ENCODE results near the gene KNCN. TPM values are rescaled to one million over a fixed set of nuclear protein-coding genes. Genes with fewer than 3 reads are reported as not detected.
A peak's percentile ranks its signal among the peaks of the same experiment; 100 is the strongest.

KNCN gene
- total and polyA plus RNA-seq, 3 donors from 2014 or later: 0.43 to 4.0 (median 0.47) TPM

GRCh38 chr1:46536527-46536926 is 14.9 kb downstream of the KNCN start:
- no peak for TF ChIP-seq CTCF (IDR thresholded peaks at IDR 0.05)
- no peak for TF ChIP-seq POLR2A (IDR thresholded peaks at IDR 0.05)
- DNase-seq: no peak
- H3K36me3 ChIP-seq (ENCODE audit: low read depth, missing control alignments): no peaks in the 10 kb centered on the region
- intact Hi-C loops (cut with DNase I; ENCODE audit: low total_unique reads): no loop called here
- 100% methylated on average over 1 of the region's 1 CpG for WGBS, 2 donors
- no peak overlapping the region for H3K27ac ChIP-seq
- H3K9me3 ChIP-seq: no peaks in the 10 kb centered on the region
- H3K4me1 ChIP-seq: no peaks in the 10 kb centered on the region
- H3K27me3 ChIP-seq: no peaks in the 10 kb centered on the region
- H3K4me3 ChIP-seq: no peak overlapping the region

GRCh38 chr1:46535063-46535462 is 16.4 kb downstream of the KNCN start:
- H3K36me3 ChIP-seq (ENCODE audit: low read depth, missing control alignments): no peaks in the 10 kb centered on the region
- no peaks in the 10 kb centered on the region for H3K9me3 ChIP-seq
- H3K4me3 ChIP-seq: no peak overlapping the region
- no peaks in the 10 kb centered on the region for H3K27me3 ChIP-seq
- 75 to 86% methylated on average over 2 of the region's 2 CpGs for WGBS, 2 donors
- peak in 1 of 3 experiments; percentile 11 for TF ChIP-seq CTCF (IDR thresholded peaks at IDR 0.05)
- no peak for TF ChIP-seq POLR2A (IDR thresholded peaks at IDR 0.05)
- no peaks in the 10 kb centered on the region for H3K4me1 ChIP-seq
- DNase-seq: peak; percentile 65
- no peak overlapping the region for H3K27ac ChIP-seq
- intact Hi-C loops (cut with DNase I; ENCODE audit: low total_unique reads): no loop called here

GRCh38 chr1:46533179-46533864 is 18.1 kb downstream of the KNCN start:
- TF ChIP-seq POLR2A (IDR thresholded peaks at IDR 0.05): no peak
- TF ChIP-seq CTCF (IDR thresholded peaks at IDR 0.05): no peak
- H3K9me3 ChIP-seq: no peaks in the 10 kb centered on the region
- no peaks in the 10 kb centered on the region for H3K36me3 ChIP-seq (ENCODE audit: low read depth, missing control alignments)
- peak overlapping the region in 1 of 2 donors; percentile 85 for H3K27ac ChIP-seq
- intact Hi-C loops (cut with DNase I; ENCODE audit: low total_unique reads): loop anchor here (5.0 kb wide), 1 partner anchor 189 kb away; no protein-coding TSS in a partner anchor
- peak; percentile 54 for DNase-seq
- H3K4me3 ChIP-seq: peak overlapping the region; percentile 35 to 49
- H3K27me3 ChIP-seq: no peaks in the 10 kb centered on the region
- 6 to 41% methylated on average over 4 to 39 of the region's 71 CpGs for WGBS, 2 donors
- no peaks in the 10 kb centered on the region for H3K4me1 ChIP-seq

GRCh38 chr1:46532498-46533178 is 18.8 kb downstream of the KNCN start:
- no peaks in the 10 kb centered on the region for H3K9me3 ChIP-seq
- H3K27ac ChIP-seq: peak overlapping the region in 1 of 2 donors; percentile 85
- peak; percentile 69 to 78 (median 74) for TF ChIP-seq CTCF (IDR thresholded peaks at IDR 0.05)
- no peak for TF ChIP-seq POLR2A (IDR thresholded peaks at IDR 0.05)
- H3K4me1 ChIP-seq: no peaks in the 10 kb centered on the region
- WGBS, 2 donors: 2 to 8% methylated on average over 3 to 31 of the region's 31 CpGs
- no peaks in the 10 kb centered on the region for H3K36me3 ChIP-seq (ENCODE audit: low read depth, missing control alignments)
- H3K4me3 ChIP-seq: peak overlapping the region; percentile 35 to 49
- no peaks in the 10 kb centered on the region for H3K27me3 ChIP-seq
- DNase-seq: peak; percentile 74
- intact Hi-C loops (cut with DNase I; ENCODE audit: low total_unique reads): loop anchor here (5.0 kb wide), 1 partner anchor 190 kb away; no protein-coding TSS in a partner anchor

All from testis (tissue), 3 donors.